Tibial artery (tissue), 4 donors: ENCODE results near the gene PPA1.
"Not testable (repeated sequence)": the region's sequence is repeated elsewhere in the genome, so short reads cannot be mapped to it uniquely, and the experiment has no call there.

ENCODE experiments used
- DNase-seq, 2 donors: peaks; one replicate each; pipeline ENCODE4 v3.0.0-alpha.2; 2019
- H3K27ac ChIP-seq, 2 donors: fragments of 200-600 bp; sonication (generic) in 1 of 2; 1 replicate in 1 of 2; 2 replicates in 1 of 2; pipeline ENCODE4 v1.5.1; 2018 to 2019; ENCODE audit warnings: mild to moderate bottlenecking in 1 of 2
- H3K27me3 ChIP-seq, 2 donors: fragments of 200-600 bp; sonication (generic) in 1 of 2; one replicate each; pipeline versions ENCODE4 v1.5.1 to v1.6.0; 2016 to 2019
- H3K36me3 ChIP-seq, 3 donors: fragments of 200-600 bp; sonication (generic) in 2 of 3; one replicate each; pipeline ENCODE4 v1.5.1; 2016 to 2019; ENCODE audit warnings: mild to moderate bottlenecking in 2 of 3
- H3K4me1 ChIP-seq, 4 donors: fragments of 200-600 bp; sonication (generic) in 2 of 4; 1 replicate in 3 of 4; 2 replicates in 1 of 4; pipeline ENCODE4 v1.5.1; 2016 to 2019
- H3K4me3 ChIP-seq, 2 donors: fragments of 200-600 bp; sonication (generic) in 1 of 2; 1 replicate in 1 of 2; 2 replicates in 1 of 2; pipeline ENCODE4 v1.5.1; 2018 to 2019; ENCODE audit warnings: mild to moderate bottlenecking in 2 of 2
- H3K9me3 ChIP-seq, 3 donors: fragments of 200-600 bp; sonication (generic) in 1 of 3; one replicate each; pipeline ENCODE4 v1.5.1; 2016 to 2019
- CTCF ChIP-seq, 2 experiments: fragments of 200-600 bp in 1 of 2; fragments of 450-650 bp in 1 of 2; IDR thresholded peaks; one replicate each; pipeline ENCODE4 v1.5.1; 2017 to 2019; ENCODE audit warnings: antibody characterized with exemption in 2 of 2, mild to moderate bottlenecking in 1 of 2, moderate library complexity in 1 of 2
- intact Hi-C: fragments of 100-400 bp; cut with DNase I; formaldehyde crosslinking; loops from one replicate; pipeline ENCODE4 v1.15.0; 2023; ENCODE audit warnings: low total_unique reads

The PPA1 gene

GRCh38 chr10:70190102-70190501, 43.1 kb downstream of the PPA1 start:
- H3K27ac ChIP-seq, result no peak overlapping the region
- H3K9me3 ChIP-seq, result no peaks in the 10 kb centered on the region
- intact Hi-C loops, result no loop called here

GRCh38 chr10:70188768-70189167, 44.5 kb downstream of the PPA1 start:
- H3K4me3 ChIP-seq, result no peak overlapping the region
- no peak overlapping the region for H3K27ac ChIP-seq
- intact Hi-C loops, result no loop called here
- peaks cover 0 to 27% (median 3%) of the 10 kb centered on the region in 4 donors for H3K4me1 ChIP-seq
- no peaks in the 10 kb centered on the region for H3K9me3 ChIP-seq
- no peaks in the 10 kb centered on the region for H3K36me3 ChIP-seq
- TF ChIP-seq CTCF (IDR thresholded peaks at IDR 0.05), result no peak
- no peak for DNase-seq
- H3K27me3 ChIP-seq, result no peaks in the 10 kb centered on the region

More at GRCh38 chr10:70190102-70190501, 43.1 kb downstream of the PPA1 start:
- DNase-seq, result no peak
- Histone ChIP-seq H3K36me3 (no peaks in the 10 kb centered on the region), H3K4me1 (peaks cover 0 to 38% (median 3%) of the 10 kb centered on the region in 4 donors), H3K4me3 (no peak overlapping the region), H3K27me3 (no peaks in the 10 kb centered on the region)
- TF ChIP-seq CTCF (IDR thresholded peaks at IDR 0.05), result no peak

- Histone ChIP-seq H3K4me1 (peaks cover 0 to 14% (median 3%) of the 10 kb centered on the region in 4 donors), H3K27ac (no peak overlapping the region), H3K9me3 (no peaks in the 10 kb centered on the region), H3K4me3 (no peak overlapping the region), H3K27me3 (no peaks in the 10 kb centered on the region), H3K36me3 (no peaks in the 10 kb centered on the region)
- intact Hi-C loops, result no loop called here
- TF ChIP-seq CTCF (IDR thresholded peaks at IDR 0.05), result no peak
- no peak for DNase-seq
Observed at GRCh38 chr10:70186571-70186970, 46.7 kb downstream of the PPA1 start.

- no peaks in the 10 kb centered on the region for H3K9me3 ChIP-seq
- no peak for TF ChIP-seq CTCF (IDR thresholded peaks at IDR 0.05)
- no peaks in the 10 kb centered on the region for H3K36me3 ChIP-seq
- H3K27me3 ChIP-seq, result no peaks in the 10 kb centered on the region
- no peak for DNase-seq
- no peak overlapping the region for H3K4me3 ChIP-seq
- no peak overlapping the region for H3K27ac ChIP-seq
- intact Hi-C loops, result no loop called here
- H3K4me1 ChIP-seq, result peaks cover 0 to 10% (median 3%) of the 10 kb centered on the region in 4 donors
Observed at GRCh38 chr10:70186090-70186489, 47.1 kb downstream of the PPA1 start.

GRCh38 chr10:70183304-70183703, 49.9 kb downstream of the PPA1 start:
- DNase-seq, result no peak
- Histone ChIP-seq H3K4me1 (no peaks in the 10 kb centered on the region), H3K9me3 (peaks cover 0 to 4% (median 0%) of the 10 kb centered on the region in 3 donors), H3K27ac (no peak overlapping the region), H3K4me3 (no peak overlapping the region), H3K27me3 (no peaks in the 10 kb centered on the region), H3K36me3 (no peaks in the 10 kb centered on the region)
- intact Hi-C loops, result no loop called here
- TF ChIP-seq CTCF (IDR thresholded peaks at IDR 0.05), result no peak

- DNase-seq, H3K4me3 ChIP-seq, intact Hi-C loops, H3K9me3 ChIP-seq, H3K27ac ChIP-seq, H3K4me1 ChIP-seq, H3K36me3 ChIP-seq, H3K27me3 ChIP-seq: not testable (repeated sequence)
Observed at GRCh38 chr10:70179209-70179608, 54.0 kb downstream of the PPA1 start.
